ENCODE data around the gene SYNJ2.
"Not testable (repeated sequence)": the region's sequence is repeated elsewhere in the genome, so short reads cannot be mapped to it uniquely, and the experiment has no call there.

Gene SYNJ2

GRCh38 chr6:157981395-157982101 is at the start of gene SYNJ2:
Gene SYNJ2, plus strand, starts transcription at chr6:157981863. Its CDS starts 99 bp downstream, at chr6:157981962.
- TF ChIP-seq POLR2A (IDR thresholded peaks at IDR 0.05; ENCODE audit: low read depth, low read length): peak; percentile 71
- DNase-seq (ENCODE audit: insufficient read length, low spot score): peak; percentile 58
- FAIRE-seq: no peak

GRCh38 chr6:157935786-157936185 is 45.9 kb upstream of the SYNJ2 start:
- DNase-seq (ENCODE audit: insufficient read length, low spot score): no peak
- TF ChIP-seq POLR2A (IDR thresholded peaks at IDR 0.05; ENCODE audit: low read depth, low read length): no peak
- FAIRE-seq: no peak

GRCh38 chr6:157937318-157937717 is 44.3 kb upstream of the SYNJ2 start:
- no peak for DNase-seq (ENCODE audit: insufficient read length, low spot score)
- TF ChIP-seq POLR2A (IDR thresholded peaks at IDR 0.05; ENCODE audit: low read depth, low read length): no peak
- no peak for FAIRE-seq

- no peak for TF ChIP-seq POLR2A (IDR thresholded peaks at IDR 0.05; ENCODE audit: low read depth, low read length)
- FAIRE-seq (no peak), DNase-seq (ENCODE audit: insufficient read length, low spot score) (no peak)
Observed at GRCh38 chr6:157937916-157938315, 43.7 kb upstream of the SYNJ2 start.

- FAIRE-seq; DNase-seq (ENCODE audit: insufficient read length, low spot score): not testable (repeated sequence)
Observed at GRCh38 chr6:157940375-157941036, 41.2 kb upstream of the SYNJ2 start.

- no peak for TF ChIP-seq POLR2A (IDR thresholded peaks at IDR 0.05; ENCODE audit: low read depth, low read length)
- no peak for FAIRE-seq
- no peak for DNase-seq (ENCODE audit: insufficient read length, low spot score)
Observed at GRCh38 chr6:157941101-157941863, 40.4 kb upstream of the SYNJ2 start.

- DNase-seq (ENCODE audit: insufficient read length, low spot score) (no peak), FAIRE-seq (no peak)
- no peak for TF ChIP-seq POLR2A (IDR thresholded peaks at IDR 0.05; ENCODE audit: low read depth, low read length)
Observed at GRCh38 chr6:157942351-157942750, 39.3 kb upstream of the SYNJ2 start.

GRCh38 chr6:157943249-157943963 is 38.3 kb upstream of the SYNJ2 start:
- DNase-seq (ENCODE audit: insufficient read length, low spot score): no peak
- no peak for FAIRE-seq

GRCh38 chr6:157943964-157944283 is 37.7 kb upstream of the SYNJ2 start:
- FAIRE-seq: no peak
- TF ChIP-seq POLR2A (IDR thresholded peaks at IDR 0.05; ENCODE audit: low read depth, low read length): no peak
- DNase-seq (ENCODE audit: insufficient read length, low spot score): no peak

More at GRCh38 chr6:157943249-157943963, 38.3 kb upstream of the SYNJ2 start:
- TF ChIP-seq POLR2A (IDR thresholded peaks at IDR 0.05; ENCODE audit: low read depth, low read length): no peak

- no peak for TF ChIP-seq POLR2A (IDR thresholded peaks at IDR 0.05; ENCODE audit: low read depth, low read length)
- DNase-seq (ENCODE audit: insufficient read length, low spot score) (no peak), FAIRE-seq (no peak)
Observed at GRCh38 chr6:157944983-157945931, 36.4 kb upstream of the SYNJ2 start.

- no peak for DNase-seq (ENCODE audit: insufficient read length, low spot score)
- no peak for FAIRE-seq
- TF ChIP-seq POLR2A (IDR thresholded peaks at IDR 0.05; ENCODE audit: low read depth, low read length): no peak
Observed at GRCh38 chr6:157946053-157946617, 35.5 kb upstream of the SYNJ2 start.

- TF ChIP-seq POLR2A (IDR thresholded peaks at IDR 0.05; ENCODE audit: low read depth, low read length): no peak
- DNase-seq (ENCODE audit: insufficient read length, low spot score) (no peak), FAIRE-seq (no peak)
Observed at GRCh38 chr6:157946865-157947532, 34.7 kb upstream of the SYNJ2 start.

GRCh38 chr6:157950899-157951298 is 30.8 kb upstream of the SYNJ2 start:
- not testable (repeated sequence) for FAIRE-seq; DNase-seq (ENCODE audit: insufficient read length, low spot score)

Data from H54 (cell line).